HEK293 (cell line): ENCODE results near the gene MRPL46.

Experiments used
- CTCF ChIA-PET: fragments of 350-600 bp; formaldehyde crosslinking; extraction: SDS; loops from one replicate; lab custom pipeline; 2021; ENCODE audit warnings: antibody characterized with exemption; lab: Yijun Ruan, JAX
- POLR2A ChIA-PET: fragments of 300-600 bp; formaldehyde crosslinking; extraction: SDS; loops from one replicate; lab custom pipeline; 2020; ENCODE audit warnings: antibody characterized with exemption, inconsistent platforms; lab: Yijun Ruan, JAX
- H3K27ac ChIP-seq: fragments of 200-500 bp; sonication (Bioruptor generic); 2 replicates; pipeline ENCODE4 v1.5.1; 2014; ENCODE audit warnings: low read depth, low read length, control low read depth, inconsistent platforms; ENCODE audit errors: extremely low read depth
- H3K36me3 ChIP-seq, 2 experiments: fragments of 200-500 bp in 1 of 2; sonication (Bioruptor generic) in 1 of 2; 1 replicate in 1 of 2; 2 replicates in 1 of 2; pipeline ENCODE4 v1.5.1; 2014 to 2017; ENCODE audit warnings: inconsistent platforms in 2 of 2, low read length in 2 of 2; ENCODE audit not compliant: control insufficient read depth in 2 of 2, insufficient read depth in 1 of 2
- H3K4me1 ChIP-seq: fragments of 200-500 bp; sonication (Bioruptor generic); 2 replicates; pipeline ENCODE4 v1.5.1; 2014; ENCODE audit warnings: mild to moderate bottlenecking, low read length, inconsistent platforms; ENCODE audit not compliant: control insufficient read depth, insufficient read depth
- H3K4me3 ChIP-seq: 2 replicates; pipeline ENCODE4 v1.5.1; 2011; ENCODE audit warnings: low read depth, mild to moderate bottlenecking, control low read depth, low read length, moderate library complexity
- H3K9me3 ChIP-seq: fragments of 200-500 bp; sonication (Bioruptor generic); 2 replicates; pipeline ENCODE4 v1.5.1; 2014; ENCODE audit warnings: low read depth, low read length, inconsistent platforms; ENCODE audit not compliant: control insufficient read depth, insufficient read depth
- HOXC10 ChIP-seq: sonication (generic); formaldehyde crosslinking; IDR thresholded peaks from 2 replicates; pipeline ENCODE4 v1.8.1; 2023; ENCODE audit warnings: mild to moderate bottlenecking, missing genetic modification reagents
- TRIM28 ChIP-seq: IDR thresholded peaks from 2 replicates; pipeline ENCODE4 v1.6.1; 2011; ENCODE audit warnings: low read length, control low read depth, borderline replicate concordance
- YY1 ChIP-seq: fragments of 450-650 bp; formaldehyde crosslinking; IDR thresholded peaks from 2 replicates; pipeline ENCODE4 v1.5.1; 2018; ENCODE audit warnings: missing biosample characterization, missing genetic modification characterization
- ZNF157 ChIP-seq: fragments of 450-650 bp; formaldehyde crosslinking; IDR thresholded peaks from 2 replicates; pipeline ENCODE4 v1.5.1; 2016; ENCODE audit warnings: missing biosample characterization, missing genetic modification characterization
- ZNF24 ChIP-seq: fragments of 450-650 bp; formaldehyde crosslinking; IDR thresholded peaks from 2 replicates; pipeline ENCODE4 v1.5.1; 2016; ENCODE audit warnings: missing biosample characterization, missing genetic modification characterization
- ZNF404 ChIP-seq: fragments of 450-650 bp; formaldehyde crosslinking; IDR thresholded peaks from 2 replicates; pipeline ENCODE4 v1.5.1; 2017; ENCODE audit warnings: missing biosample characterization, missing genetic modification characterization
- ZNF529 ChIP-seq: fragments of 450-650 bp; formaldehyde crosslinking; IDR thresholded peaks from 2 replicates; pipeline ENCODE4 v1.5.1; 2017; ENCODE audit warnings: missing genetic modification characterization, missing biosample characterization; ENCODE audit not compliant: insufficient replicate concordance
- ZNF549 ChIP-seq: fragments of 450-650 bp; IDR thresholded peaks from 2 replicates; pipeline ENCODE4 v1.5.1; 2018; ENCODE audit warnings: missing biosample characterization, missing genetic modification characterization, mild to moderate bottlenecking, inconsistent platforms, moderate library complexity
- ZNF558 ChIP-seq: fragments of 450-650 bp; formaldehyde crosslinking; IDR thresholded peaks from 2 replicates; pipeline ENCODE4 v1.5.1; 2016; ENCODE audit warnings: missing biosample characterization, missing genetic modification characterization
- ZNF623 ChIP-seq: fragments of 450-650 bp; formaldehyde crosslinking; IDR thresholded peaks from 2 replicates; pipeline ENCODE4 v1.5.1; 2016; ENCODE audit warnings: missing biosample characterization, missing genetic modification characterization
- ZNF654 ChIP-seq: fragments of 450-650 bp; formaldehyde crosslinking; IDR thresholded peaks from 2 replicates; pipeline ENCODE4 v1.5.1; 2016; ENCODE audit warnings: low read depth, missing biosample characterization, missing genetic modification characterization
- ZNF658 ChIP-seq: fragments of 450-650 bp; formaldehyde crosslinking; IDR thresholded peaks from 2 replicates; pipeline ENCODE4; 2016; ENCODE audit warnings: missing biosample characterization, missing genetic modification characterization
- ZNF791 ChIP-seq: fragments of 450-650 bp; formaldehyde crosslinking; IDR thresholded peaks from 2 replicates; pipeline ENCODE4 v1.5.1; 2016; ENCODE audit warnings: missing biosample characterization, missing genetic modification characterization
- TF ChIP-seq, protein P1 (sequence below): fragments of 450-650 bp; formaldehyde crosslinking; IDR thresholded peaks from 2 replicates; pipeline ENCODE4 v1.5.1; 2016; ENCODE audit warnings: missing biosample characterization, missing genetic modification characterization
- TF ChIP-seq, protein P2 (sequence below): fragments of 450-650 bp; formaldehyde crosslinking; IDR thresholded peaks from 2 replicates; pipeline ENCODE4 v1.5.1; 2016; ENCODE audit warnings: missing biosample characterization, missing genetic modification characterization, borderline replicate concordance
- TF ChIP-seq, protein P3 (sequence below): fragments of 450-650 bp; formaldehyde crosslinking; IDR thresholded peaks from 2 replicates; pipeline ENCODE4 v1.5.1; 2016; ENCODE audit warnings: missing biosample characterization, missing genetic modification characterization
- TF ChIP-seq, protein P4 (sequence below): fragments of 450-650 bp; formaldehyde crosslinking; IDR thresholded peaks from 2 replicates; pipeline ENCODE4 v1.5.1; 2016; ENCODE audit warnings: missing biosample characterization, missing genetic modification characterization

The MRPL46 gene

DNA sequence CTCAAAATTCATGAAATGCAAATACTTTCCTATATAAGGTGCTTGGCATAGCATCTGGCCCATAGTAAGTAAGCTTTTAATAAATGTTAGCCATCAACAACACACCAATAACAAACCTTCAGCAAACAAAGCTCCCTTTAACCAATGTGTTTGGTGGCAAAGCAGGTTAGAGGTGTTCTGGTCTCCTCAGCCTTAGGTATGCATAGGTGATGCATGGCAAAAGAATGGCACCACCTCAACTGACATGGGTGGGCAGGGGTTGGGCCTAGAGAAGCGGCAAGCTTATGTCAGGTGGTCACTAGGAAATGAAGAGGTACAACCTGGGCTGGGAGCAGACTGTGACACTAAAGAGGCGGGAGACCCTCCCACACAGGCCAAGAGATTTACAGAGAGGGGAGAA, 38.5 kb upstream of the MRPL46 start:
- no peak for TF ChIP-seq ZNF157 (tag by site-specific recombination)
- no peak for TF ChIP-seq ZNF791
- no peak for TF ChIP-seq ZNF623 (tag by site-specific recombination)
- TF ChIP-seq, protein P1, sequence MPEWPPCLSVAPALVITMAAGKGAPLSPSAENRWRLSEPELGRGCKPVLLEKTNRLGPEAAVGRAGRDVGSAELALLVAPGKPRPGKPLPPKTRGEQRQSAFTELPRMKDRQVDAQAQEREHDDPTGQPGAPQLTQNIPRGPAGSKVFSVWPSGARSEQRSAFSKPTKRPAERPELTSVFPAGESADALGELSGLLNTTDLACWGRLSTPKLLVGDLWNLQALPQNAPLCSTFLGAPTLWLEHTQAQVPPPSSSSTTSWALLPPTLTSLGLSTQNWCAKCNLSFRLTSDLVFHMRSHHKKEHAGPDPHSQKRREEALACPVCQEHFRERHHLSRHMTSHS = no peak
- TF ChIP-seq ZNF529 (tag by site-specific recombination) = no peak
- no peak for TF ChIP-seq ZNF558 (tag by site-specific recombination)
- TF ChIP-seq YY1 (tag by site-specific recombination) = no peak
- TF ChIP-seq ZNF404 (tag by site-specific recombination) = no peak
- TF ChIP-seq ZNF658 (tag by site-specific recombination) = no peak
- TF ChIP-seq, protein P2, sequence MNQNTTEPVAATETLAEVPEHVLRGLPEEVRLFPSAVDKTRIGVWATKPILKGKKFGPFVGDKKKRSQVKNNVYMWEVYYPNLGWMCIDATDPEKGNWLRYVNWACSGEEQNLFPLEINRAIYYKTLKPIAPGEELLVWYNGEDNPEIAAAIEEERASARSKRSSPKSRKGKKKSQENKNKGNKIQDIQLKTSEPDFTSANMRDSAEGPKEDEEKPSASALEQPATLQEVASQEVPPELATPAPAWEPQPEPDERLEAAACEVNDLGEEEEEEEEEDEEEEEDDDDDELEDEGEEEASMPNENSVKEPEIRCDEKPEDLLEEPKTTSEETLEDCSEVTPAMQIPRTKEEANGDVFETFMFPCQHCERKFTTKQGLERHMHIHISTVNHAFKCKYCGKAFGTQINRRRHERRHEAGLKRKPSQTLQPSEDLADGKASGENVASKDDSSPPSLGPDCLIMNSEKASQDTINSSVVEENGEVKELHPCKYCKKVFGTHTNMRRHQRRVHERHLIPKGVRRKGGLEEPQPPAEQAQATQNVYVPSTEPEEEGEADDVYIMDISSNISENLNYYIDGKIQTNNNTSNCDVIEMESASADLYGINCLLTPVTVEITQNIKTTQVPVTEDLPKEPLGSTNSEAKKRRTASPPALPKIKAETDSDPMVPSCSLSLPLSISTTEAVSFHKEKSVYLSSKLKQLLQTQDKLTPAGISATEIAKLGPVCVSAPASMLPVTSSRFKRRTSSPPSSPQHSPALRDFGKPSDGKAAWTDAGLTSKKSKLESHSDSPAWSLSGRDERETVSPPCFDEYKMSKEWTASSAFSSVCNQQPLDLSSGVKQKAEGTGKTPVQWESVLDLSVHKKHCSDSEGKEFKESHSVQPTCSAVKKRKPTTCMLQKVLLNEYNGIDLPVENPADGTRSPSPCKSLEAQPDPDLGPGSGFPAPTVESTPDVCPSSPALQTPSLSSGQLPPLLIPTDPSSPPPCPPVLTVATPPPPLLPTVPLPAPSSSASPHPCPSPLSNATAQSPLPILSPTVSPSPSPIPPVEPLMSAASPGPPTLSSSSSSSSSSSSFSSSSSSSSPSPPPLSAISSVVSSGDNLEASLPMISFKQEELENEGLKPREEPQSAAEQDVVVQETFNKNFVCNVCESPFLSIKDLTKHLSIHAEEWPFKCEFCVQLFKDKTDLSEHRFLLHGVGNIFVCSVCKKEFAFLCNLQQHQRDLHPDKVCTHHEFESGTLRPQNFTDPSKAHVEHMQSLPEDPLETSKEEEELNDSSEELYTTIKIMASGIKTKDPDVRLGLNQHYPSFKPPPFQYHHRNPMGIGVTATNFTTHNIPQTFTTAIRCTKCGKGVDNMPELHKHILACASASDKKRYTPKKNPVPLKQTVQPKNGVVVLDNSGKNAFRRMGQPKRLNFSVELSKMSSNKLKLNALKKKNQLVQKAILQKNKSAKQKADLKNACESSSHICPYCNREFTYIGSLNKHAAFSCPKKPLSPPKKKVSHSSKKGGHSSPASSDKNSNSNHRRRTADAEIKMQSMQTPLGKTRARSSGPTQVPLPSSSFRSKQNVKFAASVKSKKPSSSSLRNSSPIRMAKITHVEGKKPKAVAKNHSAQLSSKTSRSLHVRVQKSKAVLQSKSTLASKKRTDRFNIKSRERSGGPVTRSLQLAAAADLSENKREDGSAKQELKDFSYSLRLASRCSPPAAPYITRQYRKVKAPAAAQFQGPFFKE (tag by site-specific recombination) = no peak
- no peak for TF ChIP-seq ZNF549 (tag by site-specific recombination)
- TF ChIP-seq, protein P3, sequence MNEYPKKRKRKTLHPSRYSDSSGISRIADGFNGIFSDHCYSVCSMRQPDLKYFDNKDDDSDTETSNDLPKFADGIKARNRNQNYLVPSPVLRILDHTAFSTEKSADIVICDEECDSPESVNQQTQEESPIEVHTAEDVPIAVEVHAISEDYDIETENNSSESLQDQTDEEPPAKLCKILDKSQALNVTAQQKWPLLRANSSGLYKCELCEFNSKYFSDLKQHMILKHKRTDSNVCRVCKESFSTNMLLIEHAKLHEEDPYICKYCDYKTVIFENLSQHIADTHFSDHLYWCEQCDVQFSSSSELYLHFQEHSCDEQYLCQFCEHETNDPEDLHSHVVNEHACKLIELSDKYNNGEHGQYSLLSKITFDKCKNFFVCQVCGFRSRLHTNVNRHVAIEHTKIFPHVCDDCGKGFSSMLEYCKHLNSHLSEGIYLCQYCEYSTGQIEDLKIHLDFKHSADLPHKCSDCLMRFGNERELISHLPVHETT (tag by site-specific recombination) = no peak
- TF ChIP-seq, protein P4, sequence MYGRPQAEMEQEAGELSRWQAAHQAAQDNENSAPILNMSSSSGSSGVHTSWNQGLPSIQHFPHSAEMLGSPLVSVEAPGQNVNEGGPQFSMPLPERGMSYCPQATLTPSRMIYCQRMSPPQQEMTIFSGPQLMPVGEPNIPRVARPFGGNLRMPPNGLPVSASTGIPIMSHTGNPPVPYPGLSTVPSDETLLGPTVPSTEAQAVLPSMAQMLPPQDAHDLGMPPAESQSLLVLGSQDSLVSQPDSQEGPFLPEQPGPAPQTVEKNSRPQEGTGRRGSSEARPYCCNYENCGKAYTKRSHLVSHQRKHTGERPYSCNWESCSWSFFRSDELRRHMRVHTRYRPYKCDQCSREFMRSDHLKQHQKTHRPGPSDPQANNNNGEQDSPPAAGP (tag by site-specific recombination) = no peak
- TF ChIP-seq HOXC10 (CRISPR knock-in tag) = no peak
- no peak for TF ChIP-seq ZNF24 (tag by site-specific recombination)
- CTCF ChIA-PET = interaction anchor here (0.7 kb wide), 2 partner anchors 10 to 90 kb away, joined by 3 read pairs; no protein-coding TSS in a partner anchor
- POLR2A ChIA-PET = no interaction called here
- no peak overlapping the region for H3K27ac ChIP-seq
- peaks cover 6 to 58% of the 10 kb centered on the region in 2 experiments; a peak in 2 of 3 replicates for H3K36me3 ChIP-seq
- H3K4me1 ChIP-seq = no peaks in the 10 kb centered on the region
- no peak overlapping the region for H3K4me3 ChIP-seq
- no peaks in the 10 kb centered on the region for H3K9me3 ChIP-seq

DNA sequence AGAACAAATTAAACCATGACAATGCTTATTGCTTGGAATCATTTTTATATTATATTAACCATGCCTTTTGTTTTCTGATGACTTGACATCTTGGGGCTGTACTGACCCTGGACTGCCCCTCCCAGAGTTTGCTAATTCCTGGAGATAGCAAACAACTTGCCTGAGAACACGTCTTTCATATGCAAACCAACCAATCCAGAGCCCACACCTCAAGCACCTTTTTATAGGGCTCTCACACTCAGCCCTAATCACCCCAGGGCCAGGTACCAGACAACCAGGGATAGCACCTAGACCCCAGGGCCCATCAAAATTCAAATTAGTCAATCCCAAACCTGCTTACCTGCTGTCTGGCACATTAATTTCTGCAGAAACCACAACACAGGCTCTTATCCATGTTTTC, 37.3 kb upstream of the MRPL46 start:
- CTCF ChIA-PET = no interaction called here
- Histone ChIP-seq H3K36me3 (peaks cover 6 to 47% of the 10 kb centered on the region in 2 experiments; a peak in 2 of 3 replicates), H3K27ac (no peak overlapping the region), H3K9me3 (no peaks in the 10 kb centered on the region), H3K4me3 (no peak overlapping the region), H3K4me1 (no peaks in the 10 kb centered on the region)
- no peak for TF ChIP-seq TRIM28
- no peak for TF ChIP-seq ZNF654 (tag by site-specific recombination)
- TF ChIP-seq, all 188 proteins: peak for 0
- POLR2A ChIA-PET = no interaction called here
